HG03066 (cell line): ENCODE results near the gene GPR152.
A peak's percentile ranks its signal among the peaks of the same experiment; 100 is the strongest.

ENCODE experiments used
- ATAC-seq: cut with Tn5 transposase; IDR thresholded peaks from one replicate; pipeline ENCODE4 v1.9.1; 2021; ENCODE audit warnings: low read depth; ENCODE audit not compliant: unreplicated experiment

Gene GPR152

GRCh38 chr11:67401495-67402191 is 50.9 kb downstream of the GPR152 start, which contains the start of gene PPP1CA:
Gene PPP1CA, minus strand, starts transcription at chr11:67401858. Its CDS starts 76 bp downstream, at chr11:67401782.
- peak; percentile 55 for ATAC-seq
